Suppressor macrophage (primary cell): ENCODE results near the gene ABCF2.

ENCODE experiments used
- DNase-seq, 4 experiments: peaks; one replicate each; pipeline ENCODE4 v3.0.0-alpha.2; 2020 to 2022

Gene ABCF2

DNA sequence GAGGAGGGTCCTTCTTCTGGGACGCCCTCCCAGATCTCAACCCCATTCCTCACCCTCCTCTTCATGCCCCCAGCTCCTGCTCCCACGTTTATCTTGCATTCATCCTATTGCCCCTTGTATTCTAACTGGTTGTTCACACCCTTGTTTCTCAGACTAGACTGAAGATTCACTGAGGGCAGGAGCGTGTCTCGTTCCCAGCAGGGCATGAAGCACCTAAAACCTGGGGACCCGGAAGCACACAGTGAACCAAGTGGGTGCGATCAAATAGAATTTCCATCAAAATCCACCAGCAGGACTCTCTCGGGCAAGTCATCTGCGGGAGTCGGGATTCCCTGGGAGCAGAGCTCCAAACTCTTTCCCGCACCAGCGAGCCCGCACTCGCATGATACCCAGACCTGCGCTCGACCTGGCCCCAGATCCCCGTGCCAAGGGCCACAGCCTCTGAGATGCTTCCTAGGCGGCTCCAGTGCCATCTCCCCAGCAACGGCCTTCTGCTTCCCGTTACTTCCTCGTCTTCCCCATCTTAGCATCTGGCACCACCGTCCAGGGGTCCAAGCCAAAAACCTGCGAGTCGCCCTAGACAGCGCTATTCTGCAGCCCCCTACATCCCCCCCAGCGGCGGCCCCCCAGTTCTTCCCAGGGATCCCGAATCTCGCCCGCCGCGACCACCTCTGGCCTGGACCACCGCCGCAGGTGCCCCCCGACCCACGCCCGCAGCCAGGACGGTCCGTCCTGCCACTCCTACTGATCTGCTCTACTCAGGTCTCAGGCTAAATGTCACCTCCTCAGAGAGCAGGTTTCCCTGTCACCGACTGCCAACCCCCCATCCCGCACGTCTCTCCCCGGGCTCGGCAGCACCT is 53.4 kb downstream of the ABCF2 start:
- no peak for DNase-seq

DNA sequence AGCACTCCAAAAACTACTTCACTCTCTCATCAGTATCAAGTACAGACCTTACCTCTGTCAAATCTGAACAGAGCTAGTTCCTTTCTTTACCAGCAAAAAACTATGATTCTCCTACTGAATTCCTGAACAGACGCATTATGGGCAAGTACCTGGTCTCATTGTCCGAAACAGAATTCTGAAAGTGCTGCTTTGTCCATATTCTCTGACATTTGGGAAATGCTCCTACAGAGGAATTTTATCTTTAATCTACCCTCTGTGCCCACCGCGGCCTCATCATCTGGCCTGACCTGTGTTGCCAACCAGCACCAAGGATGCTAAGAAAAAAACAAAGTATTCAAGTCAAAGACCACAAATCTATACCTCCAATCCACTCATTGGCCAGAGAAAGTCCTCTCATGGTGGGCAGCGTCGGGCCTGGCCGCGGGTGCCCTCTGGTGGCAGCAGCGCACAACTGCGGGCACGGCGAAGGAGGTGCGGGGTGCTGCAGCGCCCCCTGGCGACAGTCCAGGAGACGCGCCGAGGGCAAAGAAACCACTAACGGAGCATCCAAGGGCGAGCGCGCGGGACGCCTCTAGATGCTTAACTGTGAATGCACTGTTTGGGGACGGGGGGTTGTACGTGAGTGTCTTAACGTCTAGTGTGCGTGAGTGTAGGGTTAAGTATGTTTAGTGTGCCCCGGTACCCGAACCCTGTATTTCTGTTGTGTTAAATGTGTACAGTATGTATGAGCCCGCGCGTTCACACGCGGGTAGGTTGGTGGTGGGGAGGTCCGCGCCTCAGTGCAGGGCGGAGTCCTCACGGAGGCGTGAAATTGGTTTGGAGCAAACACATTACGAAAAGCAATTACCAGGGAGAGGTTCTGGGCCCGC is 54.5 kb downstream of the ABCF2 start:
- DNase-seq = peak; percentile 76 to 92 (median 89)

DNA sequence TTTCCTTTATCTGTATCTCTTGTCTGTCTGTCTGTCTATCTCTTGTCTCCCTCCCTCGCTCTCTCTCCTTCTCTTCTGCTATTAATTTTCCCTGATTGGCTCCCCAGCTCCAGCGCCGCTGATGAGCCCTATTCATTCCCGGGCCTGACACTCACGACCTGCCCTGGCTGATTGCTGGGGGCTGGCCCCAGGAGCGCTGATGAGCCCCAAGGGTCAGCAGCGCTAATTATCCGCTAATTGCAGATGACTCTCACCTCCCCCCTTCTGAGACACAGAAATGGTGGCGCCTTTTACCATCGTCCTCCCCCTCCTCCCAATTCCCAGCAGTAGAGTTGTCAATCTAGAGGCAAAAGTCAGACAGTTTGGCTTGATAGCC is 58.2 kb downstream of the ABCF2 start:
- DNase-seq = no peak

DNA sequence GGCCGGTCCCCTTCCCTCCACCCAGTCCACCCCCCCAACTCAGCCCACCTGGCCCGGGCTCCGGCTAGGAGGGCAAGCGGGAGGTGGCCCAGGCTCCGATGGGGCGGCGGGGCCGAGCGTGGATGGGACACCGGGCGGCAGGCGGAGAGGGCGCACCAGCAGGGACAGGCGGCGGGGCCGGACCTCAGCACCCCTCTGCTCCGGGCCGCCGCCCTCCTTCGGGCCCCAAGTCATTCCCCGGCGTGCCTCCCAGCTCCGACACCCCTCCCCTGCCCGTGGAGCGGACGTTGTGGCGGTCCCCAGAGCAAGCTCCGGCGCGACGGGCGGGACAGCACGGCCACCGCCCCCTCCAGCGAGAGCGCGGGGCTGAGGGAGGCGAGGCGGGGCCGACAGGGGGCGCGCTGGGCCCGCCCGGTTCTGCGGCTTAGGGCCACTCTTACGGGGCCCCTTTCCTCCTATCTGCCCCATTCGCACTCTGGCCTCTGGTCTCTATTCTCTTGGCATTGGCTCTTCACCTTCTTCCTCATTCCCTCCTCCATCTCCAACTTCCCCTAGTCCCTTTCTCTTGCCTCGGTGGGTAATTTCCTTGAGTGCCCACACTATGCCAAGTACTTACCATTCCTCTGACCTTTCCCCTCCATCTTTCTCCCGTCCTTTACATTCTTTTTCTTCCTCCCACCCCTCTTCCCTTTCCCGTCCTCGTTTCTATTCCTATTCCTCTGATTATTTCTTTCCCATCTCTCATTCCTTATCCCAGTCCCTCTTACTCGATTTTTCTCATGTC is 58.8 kb downstream of the ABCF2 start:
- peak; percentile 58 to 81 (median 72) for DNase-seq

DNA sequence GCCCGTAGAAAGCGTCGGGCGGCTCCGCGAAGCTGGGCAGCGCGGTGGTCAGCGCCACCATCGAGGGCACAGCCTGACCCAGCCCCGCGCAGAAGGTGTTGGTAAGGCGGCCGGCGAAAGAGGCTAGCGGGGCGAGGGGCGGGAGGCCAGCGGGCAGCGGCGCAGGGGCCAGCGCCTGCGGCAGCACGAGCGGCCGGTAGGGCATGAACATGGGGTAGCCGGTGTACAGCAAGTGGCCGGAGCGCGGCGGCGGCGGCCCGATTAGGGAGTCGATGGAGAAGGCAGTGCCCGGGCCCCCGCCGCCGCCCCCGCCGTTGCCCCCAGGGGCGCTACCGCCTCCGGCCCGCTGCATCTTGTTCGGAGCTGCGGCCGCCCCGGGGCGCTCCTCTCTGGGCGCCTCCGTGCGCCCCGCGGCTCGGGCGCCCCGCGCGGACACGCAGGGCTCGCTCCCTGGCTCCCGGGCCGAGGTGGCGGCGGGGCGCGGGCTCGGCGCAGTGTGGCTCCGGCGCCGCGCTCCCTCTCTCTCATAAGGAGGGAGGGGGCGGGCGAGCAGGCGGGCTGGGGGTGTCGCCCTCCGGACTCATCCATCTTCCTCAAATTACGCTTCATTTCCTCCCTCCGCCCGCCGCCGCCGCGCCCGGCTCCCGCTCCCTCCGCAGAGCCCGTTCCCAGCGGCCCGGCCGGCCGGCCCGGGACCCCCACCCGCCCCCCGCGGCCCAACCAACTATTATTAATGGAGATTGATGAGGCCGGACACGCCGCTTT is 59.6 kb downstream of the ABCF2 start, which contains the start of gene GBX1:
Gene GBX1 (minus strand): TSS at position 498 of the 765 bp plus-strand sequence. CDS start 146 bp downstream, at position 352.
- DNase-seq = peak in 2 of 4 experiments; percentile 38 to 58

DNA sequence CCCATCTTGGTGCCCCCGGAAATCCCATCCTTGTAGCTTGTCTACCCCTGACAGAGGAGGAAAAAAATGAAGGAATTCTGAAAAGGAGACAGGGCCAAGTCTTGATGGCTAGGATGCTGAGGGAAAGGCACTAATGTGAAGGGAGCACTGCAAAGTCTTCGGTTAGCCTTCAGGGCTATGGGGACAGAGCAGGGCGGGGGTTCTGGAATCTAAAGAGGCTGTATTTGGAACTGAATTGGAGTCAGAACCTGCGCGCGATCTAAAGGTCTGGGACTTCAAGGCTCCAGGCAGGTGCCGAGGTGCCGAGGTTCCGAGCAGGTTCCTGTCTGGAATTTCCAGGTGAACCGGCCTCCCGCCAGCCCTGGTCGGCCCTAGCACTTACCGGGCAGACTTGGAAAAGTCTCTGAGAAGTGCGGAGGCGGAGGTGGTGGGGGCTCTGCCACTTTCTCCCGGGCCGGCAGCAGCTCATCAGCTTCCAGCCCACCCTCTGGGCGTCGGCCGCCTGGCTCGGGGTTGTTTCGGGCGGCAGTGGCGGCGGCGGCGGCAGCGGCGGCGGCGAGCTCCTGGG is 60.3 kb downstream of the ABCF2 start:
- DNase-seq = no peak
